GM23248 (cell line): ENCODE measurements around the gene RABGAP1L.

Source experiments
- EZH2 ChIP-seq: fragments of 200-600 bp; sonication (generic); IDR thresholded peaks from 2 replicates; pipeline ENCODE4 v1.6.1; 2018; ENCODE audit warnings: antibody characterized with exemption, mild to moderate bottlenecking; ENCODE audit not compliant: insufficient read depth, poor library complexity, severe bottlenecking
- EZH2phosphoT487 ChIP-seq: fragments of 200-600 bp; sonication (generic); IDR thresholded peaks from 2 replicates; pipeline ENCODE4 v1.6.1; 2018; ENCODE audit warnings: antibody characterized with exemption, moderate library complexity, mild to moderate bottlenecking, low read depth; ENCODE audit not compliant: insufficient read depth

DNA sequence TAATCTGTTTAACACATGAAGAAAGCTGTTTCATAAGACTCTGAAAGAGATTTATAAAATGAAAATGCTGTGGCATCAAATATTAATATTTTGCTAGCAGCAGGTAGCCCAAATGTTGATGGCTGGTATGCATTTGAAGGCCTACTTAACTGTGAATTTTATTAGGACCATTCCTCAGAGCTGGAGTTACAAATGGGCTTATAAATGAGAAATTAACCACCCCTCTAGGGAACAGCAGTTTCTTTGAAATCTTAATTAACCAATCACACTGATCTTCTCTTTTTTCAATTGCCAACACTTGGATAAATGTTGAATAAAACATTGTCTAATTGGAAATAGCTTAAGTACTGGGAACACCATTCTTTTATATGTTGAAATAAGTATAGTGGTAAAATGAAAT is 418.4 kb downstream of the RABGAP1L start:
- TF ChIP-seq EZH2 (no peak), EZH2phosphoT487 (no peak)
